ENCODE data around the gene CAPN8.

The CAPN8 gene

DNA sequence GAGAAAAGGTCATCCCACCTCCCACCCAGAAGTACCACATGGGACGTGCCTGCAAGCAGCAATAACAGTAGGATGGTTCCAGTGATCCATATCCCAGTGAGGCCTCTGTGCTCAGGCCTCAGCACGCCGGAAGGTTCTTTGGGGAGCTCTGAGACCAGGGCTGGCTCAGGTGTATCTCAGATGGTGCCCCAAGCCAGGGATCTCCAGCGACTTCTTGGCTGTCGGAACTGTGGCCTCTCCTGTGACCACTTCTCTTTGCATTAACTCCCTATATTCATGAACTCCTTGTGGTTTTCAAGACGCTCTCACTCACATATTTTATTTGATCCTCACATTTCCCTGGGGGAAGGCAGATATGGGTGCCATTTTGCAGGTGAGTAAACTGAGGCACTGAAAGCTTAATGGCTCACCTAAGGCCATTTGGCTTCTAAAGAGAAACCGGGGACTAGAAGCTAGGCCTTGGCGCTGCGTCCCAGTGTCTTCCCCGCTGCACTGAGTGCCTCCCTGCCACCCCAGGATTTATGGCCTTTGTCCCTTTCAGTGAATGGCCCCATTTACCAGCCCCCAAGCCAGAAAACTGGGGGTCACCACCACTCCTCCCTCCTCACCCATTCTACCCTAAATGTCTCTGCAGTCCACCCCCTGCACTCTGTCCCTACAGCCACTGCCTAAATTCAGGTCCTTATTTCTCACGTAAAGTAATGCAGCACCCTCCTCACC lies 170.4 kb downstream of the CAPN8 start:
- Histone ChIP-seq H2AFZ (ENCODE audit: low read length) (no peak overlapping the region), H3K4me2 (ENCODE audit: low read length) (no peak overlapping the region), H3K36me3 (ENCODE audit: insufficient read depth, low read length) (no peaks in the 10 kb centered on the region), H3K27me3 (ENCODE audit: insufficient read depth, low read length) (no peaks in the 10 kb centered on the region), H3F3A (ENCODE audit: insufficient read depth, low read length) (no peaks in the 10 kb centered on the region), H3K9ac (ENCODE audit: low read length) (no peak overlapping the region), H3K27ac (ENCODE audit: low read depth, low read length, poor library complexity, severe bottlenecking) (no peak overlapping the region), H3K4me3 (ENCODE audit: low read depth, low read length, poor library complexity, severe bottlenecking) (no peak overlapping the region), H4K20me1 (ENCODE audit: insufficient read depth, low read length) (no peaks in the 10 kb centered on the region), H3K79me2 (ENCODE audit: insufficient read depth, low read length) (no peaks in the 10 kb centered on the region), H3K9me2 (ENCODE audit: low read depth, low read length) (no peaks in the 10 kb centered on the region), H3K9me3 (ENCODE audit: low read length) (no peaks in the 10 kb centered on the region), H3K4me1 (ENCODE audit: insufficient read depth, low read length, severe bottlenecking) (no peaks in the 10 kb centered on the region)
- TF ChIP-seq, protein P1, sequence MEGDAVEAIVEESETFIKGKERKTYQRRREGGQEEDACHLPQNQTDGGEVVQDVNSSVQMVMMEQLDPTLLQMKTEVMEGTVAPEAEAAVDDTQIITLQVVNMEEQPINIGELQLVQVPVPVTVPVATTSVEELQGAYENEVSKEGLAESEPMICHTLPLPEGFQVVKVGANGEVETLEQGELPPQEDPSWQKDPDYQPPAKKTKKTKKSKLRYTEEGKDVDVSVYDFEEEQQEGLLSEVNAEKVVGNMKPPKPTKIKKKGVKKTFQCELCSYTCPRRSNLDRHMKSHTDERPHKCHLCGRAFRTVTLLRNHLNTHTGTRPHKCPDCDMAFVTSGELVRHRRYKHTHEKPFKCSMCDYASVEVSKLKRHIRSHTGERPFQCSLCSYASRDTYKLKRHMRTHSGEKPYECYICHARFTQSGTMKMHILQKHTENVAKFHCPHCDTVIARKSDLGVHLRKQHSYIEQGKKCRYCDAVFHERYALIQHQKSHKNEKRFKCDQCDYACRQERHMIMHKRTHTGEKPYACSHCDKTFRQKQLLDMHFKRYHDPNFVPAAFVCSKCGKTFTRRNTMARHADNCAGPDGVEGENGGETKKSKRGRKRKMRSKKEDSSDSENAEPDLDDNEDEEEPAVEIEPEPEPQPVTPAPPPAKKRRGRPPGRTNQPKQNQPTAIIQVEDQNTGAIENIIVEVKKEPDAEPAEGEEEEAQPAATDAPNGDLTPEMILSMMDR (IDR thresholded peaks at IDR 0.05; ENCODE audit: low read length): no peak
- no peak for TF ChIP-seq EZH2 (IDR thresholded peaks at IDR 0.05; ENCODE audit: borderline replicate concordance, low read length)

DNA sequence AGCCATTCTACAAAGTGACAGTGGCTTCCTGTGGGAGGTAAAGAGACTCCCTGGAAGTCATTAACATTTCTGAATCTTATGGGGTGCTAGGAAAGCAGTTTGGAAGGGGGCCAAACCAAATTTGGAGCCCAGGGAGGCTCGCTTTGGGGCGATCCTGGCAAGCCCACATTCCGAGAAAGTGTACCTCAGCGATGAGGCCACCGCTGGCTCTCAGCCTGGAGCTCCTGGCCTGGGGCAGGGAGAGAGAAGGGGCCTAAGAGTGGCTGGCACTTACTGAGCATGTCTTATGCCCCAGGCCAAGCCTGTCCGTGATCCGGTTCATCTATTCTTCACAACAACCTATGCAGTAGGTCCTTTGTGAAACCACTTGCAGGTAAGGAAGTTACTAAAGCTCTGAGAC lies 173.5 kb downstream of the CAPN8 start:
- H3F3A ChIP-seq (ENCODE audit: insufficient read depth, low read length): no peaks in the 10 kb centered on the region
- no peak for TF ChIP-seq EZH2 (IDR thresholded peaks at IDR 0.05; ENCODE audit: borderline replicate concordance, low read length)
- TF ChIP-seq, protein P1 (IDR thresholded peaks at IDR 0.05; ENCODE audit: low read length): no peak
- H3K9ac ChIP-seq (ENCODE audit: low read length): no peak overlapping the region
- no peaks in the 10 kb centered on the region for H3K79me2 ChIP-seq (ENCODE audit: insufficient read depth, low read length)
- no peaks in the 10 kb centered on the region for H3K27me3 ChIP-seq (ENCODE audit: insufficient read depth, low read length)
- no peaks in the 10 kb centered on the region for H3K9me2 ChIP-seq (ENCODE audit: low read depth, low read length)
- H3K27ac ChIP-seq (ENCODE audit: low read depth, low read length, poor library complexity, severe bottlenecking): no peak overlapping the region
- no peak overlapping the region for H3K4me3 ChIP-seq (ENCODE audit: low read depth, low read length, poor library complexity, severe bottlenecking)
- H3K4me2 ChIP-seq (ENCODE audit: low read length): no peak overlapping the region
- H4K20me1 ChIP-seq (ENCODE audit: insufficient read depth, low read length): no peaks in the 10 kb centered on the region
- no peaks in the 10 kb centered on the region for H3K9me3 ChIP-seq (ENCODE audit: low read length)
- no peak overlapping the region for H2AFZ ChIP-seq (ENCODE audit: low read length)
- H3K36me3 ChIP-seq (ENCODE audit: insufficient read depth, low read length): no peaks in the 10 kb centered on the region
- no peaks in the 10 kb centered on the region for H3K4me1 ChIP-seq (ENCODE audit: insufficient read depth, low read length, severe bottlenecking)

Data from OCI-LY1 (cell line).